ENCODE measurements around the gene ADARB1.

ADARB1 gene

DNA sequence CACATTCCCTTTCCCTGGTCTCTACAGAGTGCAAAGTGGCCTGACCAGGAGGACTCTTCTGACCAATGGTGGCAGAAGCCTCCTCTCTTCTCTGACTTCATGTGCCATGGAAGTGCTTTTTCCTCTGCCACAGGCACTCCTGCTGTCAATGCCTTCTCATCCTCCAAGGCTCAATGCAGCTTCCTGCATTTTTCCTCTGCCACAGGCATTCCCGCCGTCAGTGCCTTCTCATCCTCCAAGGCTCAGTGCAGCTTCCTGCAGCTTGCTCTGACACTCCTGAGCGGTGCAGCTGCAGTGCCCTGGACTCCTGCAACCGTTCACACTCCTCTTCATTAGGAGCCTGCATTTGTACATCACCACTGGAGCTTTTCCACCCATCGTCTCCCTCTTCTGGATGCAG is 4.7 kb upstream of the ADARB1 start:
- no peak for ATAC-seq

DNA sequence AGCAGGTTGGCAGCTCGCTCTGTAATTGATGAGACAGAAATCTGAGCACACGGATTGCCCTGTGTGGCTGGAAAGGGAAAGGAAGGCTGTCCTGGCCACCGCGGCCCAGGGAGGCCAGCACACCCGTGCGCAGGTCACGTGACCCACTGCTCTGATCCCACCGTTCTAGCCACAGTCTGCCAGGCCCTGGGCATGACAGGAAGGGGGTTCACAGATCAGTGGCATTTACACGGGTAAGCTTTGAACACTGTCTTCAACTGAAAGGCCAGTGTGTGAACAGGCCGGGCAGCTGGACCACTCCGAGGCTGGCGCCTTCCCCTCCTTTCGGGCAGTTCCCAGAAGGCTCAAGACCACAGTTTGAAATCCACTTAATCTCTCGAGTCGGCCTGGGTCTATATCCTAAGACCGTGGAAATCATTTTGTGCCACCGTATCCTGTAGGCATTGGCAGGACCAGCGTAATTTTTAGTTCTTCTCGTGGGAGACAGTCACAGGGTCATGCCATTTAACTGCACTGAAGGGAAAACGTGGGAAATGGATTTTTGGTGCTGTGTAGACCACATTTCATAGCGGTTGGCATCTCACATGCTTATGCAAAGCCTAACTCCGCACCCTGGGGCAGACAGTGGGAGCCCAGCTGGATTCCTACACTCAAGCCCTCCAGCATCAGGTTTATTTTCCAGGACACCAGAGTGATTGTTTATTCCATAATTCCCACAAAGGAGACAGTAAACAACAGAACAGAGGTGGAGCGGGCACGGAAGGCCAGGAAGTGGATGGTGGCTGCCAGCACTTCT is 3.1 kb upstream of the ADARB1 start:
- ATAC-seq = no peak
- TF ChIP-seq ISL1 (CRISPR knock-in tag; IDR thresholded peaks at IDR 0.05) (no peak), BACH2 (CRISPR knock-in tag; IDR thresholded peaks at IDR 0.05; ENCODE audit: borderline replicate concordance) (no peak), SNAI2 (CRISPR knock-in tag; IDR thresholded peaks at IDR 0.05) (no peak), ZNF70 (CRISPR knock-in tag; IDR thresholded peaks at IDR 0.05) (no peak)

More for the DNA sequence above, 4.7 kb upstream of the ADARB1 start:
- TF ChIP-seq TCF4 (CRISPR knock-in tag; IDR thresholded peaks at IDR 0.05; ENCODE audit: borderline replicate concordance) (no peak), BACH2 (CRISPR knock-in tag; IDR thresholded peaks at IDR 0.05; ENCODE audit: borderline replicate concordance) (no peak), GLIS3 (CRISPR knock-in tag; IDR thresholded peaks at IDR 0.05) (no peak), ZC3H10 (CRISPR knock-in tag; IDR thresholded peaks at IDR 0.05) (no peak), ZFP30 (CRISPR knock-in tag; IDR thresholded peaks at IDR 0.05) (no peak), ISL1 (CRISPR knock-in tag; IDR thresholded peaks at IDR 0.05) (no peak)

DNA sequence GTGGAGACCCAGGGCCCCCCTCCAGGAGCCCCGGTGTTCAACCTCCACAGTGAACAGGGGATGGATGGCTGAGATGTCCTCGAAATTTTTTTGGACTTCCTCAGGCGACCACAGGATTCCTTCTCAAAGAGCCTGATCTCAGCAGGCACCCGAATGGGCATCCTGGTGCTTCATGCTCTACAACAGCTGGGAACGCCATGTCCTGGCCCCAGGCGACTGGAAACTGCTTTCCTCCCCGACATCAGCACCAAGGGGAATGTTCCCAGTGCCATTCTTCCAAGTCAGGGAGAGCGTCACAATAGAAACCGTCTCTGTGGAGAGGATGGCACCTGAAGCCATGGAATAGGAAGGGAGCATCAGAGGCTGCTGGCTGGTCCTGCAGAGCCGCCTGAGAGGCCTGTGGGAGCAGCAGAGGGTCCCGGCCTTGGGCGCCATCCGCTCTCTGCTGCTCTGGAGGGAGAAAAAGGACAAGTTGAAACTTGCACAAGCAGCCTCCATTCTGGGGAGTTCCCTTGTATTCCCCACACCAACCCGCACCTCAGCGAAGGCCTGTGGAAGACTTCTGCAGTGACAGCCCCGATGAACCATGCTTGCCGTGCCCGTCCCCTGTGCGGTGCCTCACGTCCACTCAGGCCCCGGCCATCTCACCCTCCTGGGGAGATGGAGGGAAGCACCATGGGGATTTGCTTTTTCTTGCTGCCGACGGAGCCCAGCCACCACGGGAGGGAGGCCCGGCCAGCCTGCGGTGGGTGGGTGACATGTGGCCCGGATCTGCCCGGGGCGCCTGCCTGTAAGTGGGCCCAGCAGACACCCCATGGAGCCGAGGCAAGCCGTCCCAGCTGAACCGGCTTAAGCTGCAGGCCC is 2.3 kb upstream of the ADARB1 start:
- ATAC-seq = no peak
- TF ChIP-seq ZC3H10 (CRISPR knock-in tag; IDR thresholded peaks at IDR 0.05) (no peak), TOX (CRISPR knock-in tag; IDR thresholded peaks at IDR 0.05; ENCODE audit: borderline replicate concordance) (no peak), ESRRG (CRISPR knock-in tag; IDR thresholded peaks at IDR 0.05) (no peak), ZNF8 (CRISPR knock-in tag; IDR thresholded peaks at IDR 0.05) (no peak), ISL1 (CRISPR knock-in tag; IDR thresholded peaks at IDR 0.05) (no peak), ZNF70 (CRISPR knock-in tag; IDR thresholded peaks at IDR 0.05) (no peak), ZFP3 (CRISPR knock-in tag; IDR thresholded peaks at IDR 0.05) (no peak), TCF4 (CRISPR knock-in tag; IDR thresholded peaks at IDR 0.05; ENCODE audit: borderline replicate concordance) (no peak)
- TF ChIP-seq, protein P1, sequence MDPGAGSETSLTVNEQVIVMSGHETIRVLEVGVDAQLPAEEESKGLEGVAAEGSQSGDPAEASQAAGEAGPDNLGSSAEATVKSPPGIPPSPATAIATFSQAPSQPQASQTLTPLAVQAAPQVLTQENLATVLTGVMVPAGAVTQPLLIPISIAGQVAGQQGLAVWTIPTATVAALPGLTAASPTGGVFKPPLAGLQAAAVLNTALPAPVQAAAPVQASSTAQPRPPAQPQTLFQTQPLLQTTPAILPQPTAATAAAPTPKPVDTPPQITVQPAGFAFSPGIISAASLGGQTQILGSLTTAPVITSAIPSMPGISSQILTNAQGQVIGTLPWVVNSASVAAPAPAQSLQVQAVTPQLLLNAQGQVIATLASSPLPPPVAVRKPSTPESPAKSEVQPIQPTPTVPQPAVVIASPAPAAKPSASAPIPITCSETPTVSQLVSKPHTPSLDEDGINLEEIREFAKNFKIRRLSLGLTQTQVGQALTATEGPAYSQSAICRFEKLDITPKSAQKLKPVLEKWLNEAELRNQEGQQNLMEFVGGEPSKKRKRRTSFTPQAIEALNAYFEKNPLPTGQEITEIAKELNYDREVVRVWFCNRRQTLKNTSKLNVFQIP (CRISPR knock-in tag; IDR thresholded peaks at IDR 0.05; ENCODE audit: borderline replicate concordance, low read depth) = no peak
- TF ChIP-seq, protein P2, sequence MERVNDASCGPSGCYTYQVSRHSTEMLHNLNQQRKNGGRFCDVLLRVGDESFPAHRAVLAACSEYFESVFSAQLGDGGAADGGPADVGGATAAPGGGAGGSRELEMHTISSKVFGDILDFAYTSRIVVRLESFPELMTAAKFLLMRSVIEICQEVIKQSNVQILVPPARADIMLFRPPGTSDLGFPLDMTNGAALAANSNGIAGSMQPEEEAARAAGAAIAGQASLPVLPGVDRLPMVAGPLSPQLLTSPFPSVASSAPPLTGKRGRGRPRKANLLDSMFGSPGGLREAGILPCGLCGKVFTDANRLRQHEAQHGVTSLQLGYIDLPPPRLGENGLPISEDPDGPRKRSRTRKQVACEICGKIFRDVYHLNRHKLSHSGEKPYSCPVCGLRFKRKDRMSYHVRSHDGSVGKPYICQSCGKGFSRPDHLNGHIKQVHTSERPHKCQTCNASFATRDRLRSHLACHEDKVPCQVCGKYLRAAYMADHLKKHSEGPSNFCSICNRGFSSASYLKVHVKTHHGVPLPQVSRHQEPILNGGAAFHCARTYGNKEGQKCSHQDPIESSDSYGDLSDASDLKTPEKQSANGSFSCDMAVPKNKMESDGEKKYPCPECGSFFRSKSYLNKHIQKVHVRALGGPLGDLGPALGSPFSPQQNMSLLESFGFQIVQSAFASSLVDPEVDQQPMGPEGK (CRISPR knock-in tag; IDR thresholded peaks at IDR 0.05; ENCODE audit: borderline replicate concordance) = no peak

DNA sequence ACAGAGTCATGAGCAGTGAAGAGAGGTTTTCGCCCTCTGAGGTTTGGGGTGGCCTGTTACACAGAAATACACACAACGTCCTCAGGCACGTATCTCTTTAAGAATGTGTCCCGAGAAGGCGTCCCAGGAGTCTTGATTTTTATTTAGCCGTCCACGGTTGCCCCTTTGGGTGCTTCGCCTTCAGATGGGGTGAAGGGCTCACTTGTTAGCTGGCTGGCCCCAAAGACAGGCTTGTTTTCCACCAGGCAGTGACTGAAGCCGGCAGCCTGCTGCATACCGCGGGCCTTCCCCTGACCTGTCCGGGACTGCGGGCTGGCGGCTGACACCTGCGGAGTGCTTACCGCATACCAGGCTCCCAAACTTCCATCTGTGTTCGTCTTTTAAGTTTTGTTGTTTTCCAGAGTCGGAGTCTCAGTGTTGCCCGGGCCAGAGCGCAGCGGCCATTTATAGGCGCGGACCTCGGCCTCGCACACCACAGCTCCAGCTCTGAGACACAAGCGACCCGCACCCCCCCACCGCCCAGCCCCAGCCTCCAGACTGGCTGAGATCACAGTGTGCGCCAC is 1.6 kb upstream of the ADARB1 start:
- ATAC-seq = no peak
- TF ChIP-seq ZNF70 (CRISPR knock-in tag; IDR thresholded peaks at IDR 0.05) (no peak), PPARA (CRISPR knock-in tag; IDR thresholded peaks at IDR 0.05; ENCODE audit: borderline replicate concordance) (no peak), ARNTL (CRISPR knock-in tag; IDR thresholded peaks at IDR 0.05; ENCODE audit: borderline replicate concordance, low read depth) (no peak), ZNF8 (CRISPR knock-in tag; IDR thresholded peaks at IDR 0.05) (no peak), TCF4 (CRISPR knock-in tag; IDR thresholded peaks at IDR 0.05; ENCODE audit: borderline replicate concordance) (no peak), ESRRG (CRISPR knock-in tag; IDR thresholded peaks at IDR 0.05) (no peak)

DNA sequence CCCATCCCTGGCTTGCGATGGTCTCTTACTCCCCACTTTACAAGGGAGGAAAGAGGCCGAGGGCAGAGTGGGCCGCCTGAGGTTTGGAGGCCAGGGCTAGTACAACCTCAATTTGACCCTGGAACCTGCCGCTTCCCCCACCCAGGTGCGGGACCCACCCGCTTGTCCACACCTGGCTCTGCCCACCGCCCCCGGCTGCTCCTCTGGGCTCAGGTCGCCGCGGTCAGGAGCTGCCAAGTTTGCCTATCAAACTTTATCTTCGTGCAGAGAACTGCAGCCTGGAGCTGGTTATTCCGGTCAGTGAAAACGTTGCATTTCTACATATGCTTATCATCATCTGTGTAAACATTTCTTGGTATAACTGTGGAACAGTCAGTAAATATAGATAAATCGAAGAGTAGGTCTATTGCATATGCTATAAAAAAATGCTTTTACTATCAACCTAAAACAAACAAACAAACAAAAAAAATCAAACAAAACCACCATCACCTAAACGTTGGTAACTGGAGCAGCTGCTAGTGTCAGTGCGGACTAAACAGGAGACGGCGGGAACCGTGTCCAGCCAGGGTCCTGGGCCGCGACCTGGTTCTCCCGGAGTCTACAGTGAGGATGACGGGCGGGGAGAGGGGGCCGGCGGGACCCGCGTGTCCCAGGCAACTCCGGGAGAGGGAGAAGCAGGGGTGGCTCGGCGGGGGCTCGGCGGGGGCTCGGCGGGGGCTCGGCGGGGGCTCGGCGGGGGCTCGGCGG is 906 bp upstream of the ADARB1 start:
- ATAC-seq = peak; percentile 52
- TF ChIP-seq ZC3H10 (CRISPR knock-in tag; IDR thresholded peaks at IDR 0.05) = no peak
- TF ChIP-seq, protein P2 (CRISPR knock-in tag; IDR thresholded peaks at IDR 0.05; ENCODE audit: borderline replicate concordance) = 0 out of 2 replicates have a peak, but pooled peaks have one; percentile 10
